Activated CD4-positive, alpha-beta T cell treated with anti-CD3 and anti-CD28 coated beads, Interleukin-2, Interleukin-4, amounts not matched to agents 100 ng/mL and 50 ng/mL, durations not matched to agents 16 hours and 8 hours (primary cell): ENCODE data around the gene SWSAP1.

Source experiments
- DNase-seq: peaks from one replicate; pipeline ENCODE4 v3.0.0-alpha.2; 2020; ENCODE audit warnings: low spot score

The SWSAP1 gene

DNA sequence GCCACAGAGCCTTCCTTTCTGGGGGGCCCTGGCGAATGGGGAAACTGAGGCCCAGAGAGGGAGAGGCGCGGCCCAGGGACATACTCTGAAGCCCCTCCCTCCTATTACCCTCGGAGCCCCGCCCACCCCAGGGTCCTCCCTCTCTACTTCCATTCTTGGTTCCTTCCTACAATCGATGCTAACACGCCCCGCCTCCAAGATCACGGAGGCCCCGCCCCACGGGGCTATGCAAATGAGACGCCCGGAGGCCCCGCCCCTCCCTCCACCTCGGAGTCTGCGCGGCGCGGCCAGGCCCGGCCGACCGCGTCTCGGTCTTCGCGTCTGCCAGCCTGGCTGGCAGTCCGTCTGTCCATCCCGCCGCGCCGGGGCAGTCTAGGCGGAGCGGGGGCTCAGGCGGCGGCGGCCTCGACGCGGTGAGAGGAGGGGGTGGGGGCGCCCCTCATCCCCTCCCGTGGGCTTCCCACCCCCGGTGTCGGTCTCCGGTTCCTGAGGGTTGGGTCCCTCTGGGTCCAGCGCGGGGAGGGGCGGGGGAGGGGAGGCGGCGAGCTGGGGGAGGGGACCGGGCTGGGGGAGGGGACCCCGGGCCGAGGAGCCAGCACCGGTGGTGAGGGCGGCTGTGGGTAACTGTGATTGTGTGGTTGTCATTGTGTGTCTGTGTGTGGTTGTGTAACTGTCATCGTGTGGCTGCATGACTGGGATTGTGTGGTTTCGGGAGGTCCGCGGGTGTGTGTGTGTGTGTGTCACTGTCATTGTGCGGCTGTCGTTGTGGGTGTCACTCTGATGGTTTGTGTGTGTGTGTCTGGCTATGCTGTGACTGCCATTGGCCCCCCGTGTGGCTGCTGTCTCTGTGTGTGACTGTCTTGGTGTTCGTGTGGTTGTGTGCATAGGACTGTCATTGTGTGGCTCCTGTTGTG is 19.0 kb upstream of the SWSAP1 start, which contains the start of gene PLPPR2:
PLPPR2 (plus strand) TSS at position 273 of the 914 bp plus-strand sequence. CDS start 2,242 bp downstream, outside the sequence.
- DNase-seq = peak; percentile 74

DNA sequence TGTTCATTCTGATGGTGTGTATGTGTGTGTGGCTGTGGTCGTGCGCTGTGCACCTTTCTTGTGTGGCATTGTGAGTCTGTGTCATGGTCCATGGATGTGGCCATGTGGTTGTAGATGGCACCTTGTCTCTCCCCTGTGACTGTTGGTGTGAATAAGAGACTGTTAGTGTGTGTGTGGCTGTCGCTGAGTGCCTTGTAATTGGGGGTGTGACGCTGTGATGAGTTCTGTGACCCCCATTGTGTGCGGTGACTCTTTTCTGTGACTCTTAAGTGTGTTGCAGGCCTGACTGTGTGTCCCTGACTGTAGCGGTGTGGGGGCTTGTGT is 18.4 kb upstream of the SWSAP1 start:
- no peak for DNase-seq

DNA sequence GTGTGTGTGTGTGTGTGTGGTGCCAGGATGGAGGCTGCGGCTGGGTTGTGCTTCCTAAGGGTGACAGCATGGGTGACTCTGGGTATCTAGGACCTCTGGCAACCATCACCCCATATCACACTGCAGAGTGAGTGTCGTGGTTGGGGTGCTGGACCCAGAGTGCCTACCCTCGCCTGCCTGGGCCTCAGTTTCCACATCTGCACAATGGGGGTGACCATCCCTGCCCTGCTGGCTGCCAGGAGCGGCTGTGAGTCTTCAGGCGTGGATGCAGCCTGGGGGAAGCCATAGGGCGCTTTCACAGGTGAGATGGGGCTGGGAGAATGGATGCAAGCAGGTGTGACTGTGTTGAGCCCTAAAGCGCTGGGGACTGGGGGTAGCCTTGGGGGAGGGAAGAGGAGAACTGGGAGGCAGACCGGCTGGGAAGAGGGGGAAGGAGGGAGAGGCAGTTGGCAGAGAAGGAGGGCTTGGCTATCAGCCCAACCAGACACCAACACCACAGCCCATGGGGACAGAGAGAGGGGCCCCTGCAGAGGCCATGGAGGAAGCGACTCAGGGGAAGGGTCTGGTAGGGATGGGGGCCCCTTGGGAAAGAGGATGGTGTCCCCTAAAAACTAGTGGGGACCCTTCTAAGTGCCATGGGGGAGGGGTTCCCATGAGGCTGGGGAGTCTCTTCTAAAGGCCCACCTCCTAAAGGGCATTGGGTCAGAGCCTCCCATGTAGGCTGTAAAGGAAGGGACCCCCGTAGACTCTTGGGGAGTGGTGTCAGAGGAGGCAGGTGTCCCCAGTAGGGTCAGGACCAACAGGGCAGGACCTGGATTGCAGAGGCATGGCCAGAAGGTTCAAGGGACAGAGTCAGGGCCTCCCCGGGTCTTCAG is 17.6 kb upstream of the SWSAP1 start:
- no peak for DNase-seq

DNA sequence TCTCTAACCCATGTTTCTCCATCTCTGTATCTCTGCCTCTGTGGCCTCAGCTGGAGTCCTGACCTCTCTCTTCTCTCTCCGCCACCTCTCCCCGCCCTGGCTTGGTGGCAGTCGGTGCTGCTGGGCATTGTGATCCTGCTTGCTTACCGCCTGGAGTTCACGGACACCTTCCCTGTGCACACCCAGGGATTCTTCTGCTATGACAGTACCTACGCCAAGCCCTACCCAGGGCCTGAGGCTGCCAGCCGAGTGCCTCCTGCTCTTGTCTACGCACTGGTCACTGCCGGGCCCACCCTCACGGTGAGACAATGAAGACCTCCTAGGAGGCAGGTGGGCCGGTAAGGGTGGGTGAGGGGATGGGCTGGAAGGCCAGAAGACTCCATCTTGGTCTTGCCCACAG is 15.0 kb upstream of the SWSAP1 start:
- DNase-seq = no peak

DNA sequence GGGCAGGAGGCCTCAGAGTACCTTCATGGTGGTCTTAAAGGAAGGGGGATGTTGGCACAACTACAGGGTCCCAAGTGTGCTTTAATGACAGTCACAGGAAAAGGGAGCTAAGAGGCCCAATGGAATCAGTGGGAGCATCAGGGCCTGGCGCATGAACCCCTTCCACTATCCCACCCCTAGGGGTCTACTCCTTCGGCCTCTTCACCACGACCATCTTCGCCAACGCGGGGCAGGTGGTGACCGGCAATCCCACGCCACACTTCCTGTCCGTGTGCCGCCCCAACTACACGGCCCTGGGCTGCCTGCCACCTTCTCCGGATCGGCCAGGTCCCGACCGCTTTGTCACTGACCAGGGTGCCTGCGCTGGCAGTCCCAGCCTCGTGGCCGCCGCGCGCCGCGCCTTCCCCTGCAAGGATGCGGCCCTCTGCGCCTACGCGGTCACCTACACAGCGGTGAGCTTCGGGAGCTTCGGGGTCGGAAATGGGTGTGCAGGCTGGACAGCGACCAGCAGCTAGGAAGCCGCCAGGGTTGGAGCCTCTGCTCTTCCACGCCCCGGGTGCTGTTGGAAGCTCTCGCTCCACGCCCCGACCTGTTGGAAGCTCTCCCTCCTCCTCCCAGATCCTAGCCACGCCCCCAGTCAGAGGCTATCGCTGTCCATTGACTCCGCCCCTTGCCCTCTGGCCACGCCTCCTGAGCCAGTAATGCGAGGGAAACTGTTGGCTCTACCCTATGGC is 13.3 kb upstream of the SWSAP1 start:
- no peak for DNase-seq

DNA sequence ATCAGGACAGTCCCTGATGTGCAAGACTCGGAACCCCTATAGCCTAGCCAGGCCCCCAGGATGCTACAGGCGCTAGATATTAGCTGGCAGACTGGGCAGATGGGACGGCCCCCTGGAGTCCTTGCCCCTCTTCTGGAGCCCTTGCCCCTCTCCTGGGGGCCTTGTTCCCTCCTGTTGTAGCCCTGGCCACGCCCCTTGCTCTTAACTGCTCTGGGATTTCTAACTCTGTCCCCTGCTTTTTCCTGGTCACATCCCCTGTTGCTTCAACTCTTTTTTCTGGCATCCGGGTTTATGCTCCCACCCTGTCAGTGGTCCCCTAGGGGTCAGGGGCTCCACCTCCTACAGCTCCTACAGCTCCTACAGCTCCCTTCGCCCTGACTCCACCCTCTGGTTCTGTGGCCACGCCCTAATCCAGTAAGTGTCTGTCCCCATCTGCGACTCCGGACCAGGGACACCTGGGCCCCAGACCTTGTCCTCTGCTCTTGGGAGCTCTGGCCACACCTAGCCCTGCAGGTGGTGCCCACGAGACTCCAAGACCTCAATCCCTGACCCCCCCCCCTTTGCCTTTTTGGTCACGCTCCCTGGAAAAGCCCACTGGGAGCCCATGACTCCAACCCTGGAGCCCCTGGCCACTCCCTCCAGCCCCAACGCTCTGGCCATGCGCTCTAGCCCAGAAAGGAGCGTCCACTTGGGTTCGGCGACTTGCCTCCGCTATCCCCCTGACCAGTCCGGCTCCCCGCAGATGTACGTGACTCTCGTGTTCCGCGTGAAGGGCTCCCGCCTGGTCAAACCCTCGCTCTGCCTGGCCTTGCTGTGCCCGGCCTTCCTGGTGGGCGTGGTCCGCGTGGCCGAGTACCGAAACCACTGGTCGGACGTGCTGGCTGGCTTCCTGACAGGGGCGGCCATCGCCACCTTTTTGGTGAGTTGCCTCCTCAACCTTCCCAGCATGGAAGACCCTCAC is 12.4 kb upstream of the SWSAP1 start:
- no peak for DNase-seq

DNA sequence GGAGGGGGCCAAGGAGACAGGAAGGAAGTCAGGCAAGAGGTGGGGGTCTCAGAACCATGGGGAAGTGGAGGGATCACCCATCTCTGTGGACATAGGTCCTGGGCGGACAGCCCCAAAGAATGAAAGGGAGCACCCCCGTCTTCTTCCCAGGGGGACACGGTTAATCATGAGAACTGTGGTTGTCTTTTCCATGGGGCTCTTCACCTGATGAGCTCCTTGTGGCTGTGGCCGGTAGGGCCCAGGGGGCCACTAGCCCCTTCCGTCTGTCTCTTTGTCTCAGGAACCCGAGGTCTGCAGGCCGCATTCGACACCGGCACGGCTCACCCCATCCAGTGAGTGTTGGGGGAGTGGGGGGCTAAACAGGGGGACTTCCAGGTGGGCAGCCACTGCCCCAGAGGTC is 10.6 kb upstream of the SWSAP1 start:
- DNase-seq = no peak

DNA sequence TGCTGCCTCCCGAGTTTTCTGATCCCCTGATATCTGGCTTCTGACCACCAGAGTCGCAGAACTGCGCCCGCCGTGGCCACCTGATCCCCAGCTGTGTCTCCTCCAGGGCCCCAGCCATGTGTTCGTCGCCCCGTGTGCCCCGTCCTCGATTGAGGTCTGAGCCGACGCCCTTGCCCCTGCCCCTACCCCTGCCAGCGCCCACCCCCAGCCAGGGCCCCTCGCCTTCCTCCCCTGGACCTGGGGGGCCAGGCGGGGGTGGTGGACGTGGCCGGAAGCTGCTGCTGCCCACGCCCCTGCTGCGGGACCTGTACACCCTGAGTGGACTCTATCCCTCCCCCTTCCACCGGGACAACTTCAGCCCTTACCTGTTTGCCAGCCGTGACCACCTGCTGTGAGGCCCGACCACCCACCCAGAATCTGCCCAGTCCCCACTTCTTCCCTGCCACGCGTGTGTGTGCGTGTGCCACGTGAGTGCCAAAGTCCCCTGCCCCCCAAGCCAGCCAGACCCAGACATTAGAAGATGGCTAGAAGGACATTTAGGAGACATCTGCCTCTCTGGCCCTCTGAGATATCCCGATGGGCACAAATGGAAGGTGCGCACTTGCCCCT is 10.1 kb upstream of the SWSAP1 start:
- DNase-seq = no peak

DNA sequence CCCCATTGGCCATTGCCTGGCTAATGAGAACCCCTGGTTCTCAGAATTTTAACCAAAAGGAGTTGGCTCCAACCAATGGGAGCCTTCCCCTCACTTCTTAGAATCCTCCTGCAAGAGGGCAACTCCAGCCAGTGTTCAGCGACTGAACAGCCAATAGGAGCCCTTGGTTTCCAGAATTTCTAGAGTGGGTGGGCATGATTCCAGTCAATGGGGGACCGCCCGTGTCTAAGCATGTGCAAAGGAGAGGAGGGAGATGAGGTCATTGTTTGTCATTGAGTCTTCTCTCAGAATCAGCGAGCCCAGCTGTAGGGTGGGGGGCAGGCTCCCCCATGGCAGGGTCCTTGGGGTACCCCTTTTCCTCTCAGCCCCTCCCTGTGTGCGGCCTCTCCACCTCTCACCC is 9.5 kb upstream of the SWSAP1 start:
- DNase-seq = no peak

DNA sequence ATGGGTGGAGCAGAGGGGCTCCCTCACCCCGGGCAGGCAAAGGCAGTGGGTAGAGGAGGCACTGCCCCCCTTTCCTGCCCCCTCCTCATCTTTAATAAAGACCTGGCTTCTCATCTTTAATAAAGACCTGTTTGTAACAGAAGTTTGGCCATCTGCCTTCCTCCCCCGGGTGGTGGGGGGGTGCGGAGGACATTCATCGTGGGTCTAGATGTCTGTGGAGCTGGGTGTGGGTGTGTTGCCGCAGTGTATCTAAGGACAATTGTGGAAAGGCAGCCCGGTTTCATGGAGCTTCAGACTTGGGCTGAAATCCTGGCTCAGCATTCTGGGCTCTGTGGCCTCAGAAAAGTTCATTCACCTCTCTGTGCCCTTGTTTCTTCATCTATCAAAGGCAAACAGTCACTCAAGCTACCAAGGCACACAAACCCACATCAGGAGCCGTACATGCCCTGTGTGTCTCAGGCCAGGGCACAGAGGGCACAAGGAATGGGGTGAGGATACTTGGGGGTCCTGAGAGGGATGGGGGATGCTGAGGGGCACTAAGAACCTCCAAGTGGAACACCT is 8.8 kb upstream of the SWSAP1 start:
- DNase-seq = no peak

DNA sequence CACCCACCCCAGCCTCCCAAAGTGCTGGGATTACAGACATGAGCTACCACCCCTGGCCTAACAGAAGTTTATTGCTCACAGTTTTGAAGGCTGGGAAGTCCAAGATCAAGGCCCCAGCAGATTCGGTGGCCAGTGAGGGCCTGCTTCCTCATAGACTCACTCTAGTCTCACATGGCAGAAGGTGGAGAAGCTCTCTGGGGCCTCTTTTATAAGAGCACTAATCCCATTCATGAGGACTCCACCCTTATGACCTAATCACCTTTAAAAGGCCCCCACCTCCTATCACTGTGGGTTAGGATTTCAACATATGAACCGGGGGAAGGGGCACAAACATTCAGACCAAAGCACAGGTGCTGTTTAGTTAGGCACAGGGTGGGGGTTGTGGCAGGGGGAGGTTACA is 6.9 kb upstream of the SWSAP1 start:
- DNase-seq = no peak

DNA sequence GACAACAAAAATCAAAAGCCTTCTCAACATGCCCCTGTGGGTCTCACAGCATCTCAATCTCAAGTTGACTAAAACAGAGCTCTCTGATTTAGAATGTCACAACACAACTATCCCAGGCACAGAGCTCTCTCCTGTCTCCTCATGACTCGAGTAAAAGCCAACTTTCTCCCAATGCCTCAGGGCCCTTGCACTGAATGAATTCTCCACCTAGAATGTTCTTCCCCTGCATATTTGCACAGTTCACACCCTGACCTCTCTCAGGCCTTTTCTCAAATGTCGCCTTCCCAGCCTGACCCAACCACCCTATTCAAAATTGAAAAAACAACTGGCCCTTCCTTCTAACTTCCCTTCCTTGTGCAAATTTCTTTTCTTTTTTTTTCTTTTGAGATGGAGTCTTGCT is 3.7 kb upstream of the SWSAP1 start:
- no peak for DNase-seq

DNA sequence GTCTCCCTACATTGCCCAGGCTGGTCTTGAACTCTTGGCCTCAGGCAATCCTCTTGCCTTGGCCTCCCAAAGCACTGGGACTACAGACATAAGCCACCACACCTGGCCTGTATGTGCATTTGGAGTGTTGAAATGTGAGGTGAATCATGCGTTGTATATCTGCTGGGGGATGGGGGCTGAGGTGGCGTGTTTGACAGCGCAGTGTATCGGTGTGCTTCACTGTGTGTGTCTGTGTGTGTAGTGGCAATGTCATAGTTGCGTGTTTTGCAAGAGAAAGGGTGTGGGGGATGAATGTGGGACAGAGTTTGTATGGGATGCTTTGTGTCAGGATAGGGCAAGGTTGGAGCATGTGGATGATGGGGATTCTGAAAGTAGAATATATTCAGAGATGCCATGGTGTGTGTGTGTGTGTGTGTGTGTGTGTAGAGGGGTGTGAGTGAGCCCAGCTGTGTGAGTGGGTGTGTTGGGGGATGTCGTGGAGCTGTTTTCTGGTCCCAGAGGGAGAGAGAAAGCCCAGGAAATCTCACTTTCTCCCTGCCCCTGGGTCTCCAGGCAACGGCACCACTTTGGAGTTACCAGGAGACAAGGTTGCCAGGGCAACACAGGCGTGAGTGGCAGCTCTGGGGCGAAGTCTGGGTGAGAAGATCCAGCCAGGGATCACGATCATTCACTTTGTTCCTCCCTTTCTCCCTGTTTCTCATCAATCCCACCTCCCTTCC is 1.1 kb upstream of the SWSAP1 start:
- no peak for DNase-seq

DNA sequence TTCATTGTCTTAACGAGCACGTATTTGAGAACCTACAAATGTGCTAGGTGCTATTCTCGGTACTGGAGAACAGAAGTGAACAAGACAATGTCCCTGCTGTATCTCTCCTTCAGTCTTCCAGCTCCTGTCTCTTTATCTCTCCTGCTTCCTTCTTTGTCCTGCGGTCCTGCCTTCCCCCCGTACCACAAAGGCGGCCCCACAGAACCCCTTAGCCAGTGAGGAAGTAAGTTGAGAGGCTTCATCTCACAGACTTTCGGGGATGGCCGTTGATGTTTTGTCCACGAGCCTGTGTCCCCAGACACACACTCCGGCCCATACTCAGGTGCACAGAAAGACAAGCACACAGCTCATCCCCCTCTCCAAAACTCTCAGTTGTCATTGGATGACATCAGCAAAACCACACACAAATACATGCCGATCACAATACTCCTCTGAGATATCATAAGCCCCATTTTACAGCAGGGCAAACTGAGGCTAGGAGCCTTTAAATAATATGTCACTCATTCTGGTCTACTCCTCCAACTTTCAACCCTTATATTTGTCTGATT is 507 bp upstream of the SWSAP1 start:
- no peak for DNase-seq

DNA sequence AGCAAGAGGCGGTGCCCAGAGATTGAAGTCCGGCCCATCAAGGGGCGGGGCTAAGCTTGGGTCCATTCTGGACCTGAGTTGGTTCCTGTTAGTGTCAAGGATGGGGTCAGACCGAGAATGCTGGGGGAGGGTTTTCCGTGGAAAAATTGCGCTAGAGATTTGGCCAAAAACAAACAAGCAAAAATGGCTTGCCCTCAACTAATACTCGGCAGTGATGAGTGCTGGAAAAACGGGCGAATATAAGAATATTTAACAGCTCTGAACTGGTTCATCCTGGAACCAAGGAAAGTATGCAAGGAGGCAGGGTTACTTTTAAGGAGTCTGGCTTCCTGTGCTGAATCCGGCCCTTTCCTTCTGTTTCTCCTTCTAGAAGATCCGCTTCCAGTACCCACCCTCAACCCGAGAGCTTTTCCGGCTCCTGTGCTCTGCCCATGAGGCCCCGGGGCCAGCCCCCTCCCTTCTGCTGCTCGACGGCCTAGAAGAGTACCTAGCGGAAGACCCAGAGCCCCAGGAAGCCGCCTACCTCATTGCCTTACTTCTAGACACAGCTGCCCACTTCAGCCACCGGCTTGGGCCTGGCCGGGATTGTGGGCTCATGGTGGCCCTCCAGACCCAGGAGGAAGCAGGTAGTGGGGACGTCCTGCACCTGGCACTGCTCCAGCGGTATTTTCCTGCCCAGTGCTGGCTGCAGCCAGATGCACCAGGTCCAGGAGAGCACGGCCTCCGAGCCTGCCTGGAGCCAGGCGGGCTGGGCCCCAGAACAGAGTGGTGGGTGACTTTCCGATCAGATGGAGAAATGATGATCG is 880 bp downstream of the SWSAP1 start:
- peak; percentile 81 for DNase-seq

DNA sequence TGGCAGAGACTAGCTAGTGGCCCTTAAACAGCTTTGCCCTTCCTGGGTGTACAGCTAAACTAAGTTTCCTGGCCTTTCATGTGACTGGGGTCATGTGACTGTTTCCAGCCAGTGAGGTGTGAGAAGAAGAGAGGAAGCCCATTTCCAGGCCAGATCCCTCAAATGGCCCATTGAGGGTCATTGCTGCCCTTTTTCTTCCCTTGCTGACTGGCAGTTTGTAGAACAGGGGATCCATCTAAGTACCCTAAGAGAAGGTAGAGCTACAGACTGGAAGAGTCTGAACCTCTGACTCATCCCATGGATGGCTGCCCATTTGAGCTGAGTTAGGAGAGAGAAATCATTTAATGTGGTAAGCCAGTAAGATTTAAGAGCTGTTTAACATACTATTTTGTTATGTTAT is 2.8 kb downstream of the SWSAP1 start:
- DNase-seq = peak; percentile 64

DNA sequence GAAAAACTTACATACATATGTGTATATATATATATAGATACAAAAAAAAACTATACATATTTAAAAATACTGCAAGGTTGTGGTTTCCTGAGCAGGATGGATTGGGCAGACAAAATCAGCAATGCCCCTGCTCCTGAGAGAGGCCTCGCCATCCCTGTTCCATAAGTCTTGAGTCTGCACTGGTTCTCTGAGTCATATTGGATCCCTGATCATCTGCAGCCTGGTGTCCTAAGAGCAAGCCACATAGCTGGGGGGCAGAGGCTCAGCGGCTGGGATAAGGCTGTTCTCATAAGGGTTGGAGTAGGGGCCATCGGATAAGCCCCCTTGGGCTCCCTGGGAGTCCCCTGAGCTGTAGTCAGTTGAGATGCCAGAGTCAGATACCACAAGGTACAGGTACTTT is 3.3 kb downstream of the SWSAP1 start:
- no peak for DNase-seq

DNA sequence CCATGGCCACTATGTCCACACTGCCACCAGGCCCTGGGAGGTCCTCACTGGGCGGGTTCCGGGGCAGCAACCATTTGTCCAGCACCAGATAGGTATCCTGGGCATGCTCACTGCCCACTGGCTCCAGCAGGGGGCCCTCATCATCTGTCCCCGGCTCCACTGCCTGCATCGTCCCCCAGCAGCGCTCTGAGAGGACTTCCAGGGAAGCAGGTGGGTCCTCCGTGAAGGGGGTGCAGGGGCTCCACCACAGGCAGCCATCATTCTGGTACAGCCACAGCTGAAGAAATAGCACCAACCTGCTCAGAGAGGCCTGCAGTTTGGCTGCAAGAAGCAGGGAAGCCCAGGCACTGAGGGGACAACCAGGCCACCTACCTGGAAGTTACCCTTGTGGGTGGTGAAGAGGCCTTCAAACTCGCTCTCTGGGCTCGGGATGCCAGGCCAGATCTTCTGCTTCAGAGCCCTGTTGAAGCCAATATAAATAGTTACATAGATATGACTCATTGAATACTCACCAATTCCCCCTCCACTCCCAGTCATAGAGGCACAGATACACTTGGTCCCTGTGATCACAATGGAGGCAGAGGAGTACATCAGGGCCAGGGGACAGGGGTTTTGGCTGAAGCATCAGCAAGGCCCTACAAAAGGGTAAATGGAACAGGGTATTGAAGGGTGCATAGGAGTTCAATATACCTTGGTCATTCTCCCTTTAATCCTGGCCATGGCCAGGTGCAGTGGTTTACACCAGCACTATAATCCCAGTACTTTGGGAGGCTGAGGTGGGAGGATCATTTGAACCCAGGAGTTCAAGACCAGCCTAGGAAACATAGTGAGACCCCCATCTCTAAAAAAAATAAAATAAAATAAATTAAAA is 4.1 kb downstream of the SWSAP1 start:
- no peak for DNase-seq
